Measurements from ENCODE around the gene GHR. TPM values are rescaled to one million over a fixed set of nuclear protein-coding genes. Genes with fewer than 3 reads are reported as not detected.

The GHR gene
- total and polyA plus RNA-seq, 2 of the 8 experiments (the other 6 are each of a cell fraction or from before 2014, with no cell fraction given), result 0.15 to 0.19 TPM

DNA sequence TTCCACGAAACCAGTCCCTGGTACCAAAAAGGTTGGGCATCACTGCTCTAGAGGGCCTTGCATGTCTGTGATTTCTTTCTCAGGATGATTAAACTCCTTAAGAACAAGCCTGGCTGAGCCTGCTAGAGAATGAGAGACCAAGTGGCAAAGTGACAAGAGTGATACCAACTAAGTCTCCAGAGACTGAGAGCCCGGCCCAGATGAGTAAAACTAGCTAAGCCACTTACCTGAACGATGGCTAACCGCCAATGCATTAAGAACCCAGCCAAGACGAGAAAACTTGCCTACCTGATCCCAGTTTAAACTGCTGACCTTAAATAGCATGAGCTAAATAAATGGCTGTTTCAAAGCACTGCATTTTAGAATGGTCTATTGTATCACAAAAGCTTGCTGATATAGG, 327.8 kb downstream of the GHR start (continued):
- no peak for TF ChIP-seq CEBPB (IDR thresholded peaks at IDR 0.05; ENCODE audit: low read depth, low read length)
- no peak for TF ChIP-seq MAFK (IDR thresholded peaks at IDR 0.05; ENCODE audit: low read depth, low read length)
- TF ChIP-seq CTBP2 (IDR thresholded peaks at IDR 0.05; ENCODE audit: borderline replicate concordance, insufficient read depth, insufficient read length, low read length), result no peak
- TF ChIP-seq JUND (IDR thresholded peaks at IDR 0.05; ENCODE audit: low read length), result no peak
- TF ChIP-seq SIRT6 (IDR thresholded peaks at IDR 0.05; ENCODE audit: low read length), result no peak
- no peak for TF ChIP-seq TBP (IDR thresholded peaks at IDR 0.05; ENCODE audit: low read depth, low read length)

Data from H1 (cell line).